CD4-positive, alpha-beta memory T cell (primary cell): ENCODE results near the gene CCDC6. TPM values are rescaled to one million over a fixed set of nuclear protein-coding genes. Genes with fewer than 3 reads are reported as not detected.

Source experiments
- CTCF ChIA-PET: fragments of 350-600 bp; sonication (Branson Sonifier 250); formaldehyde crosslinking; loops from one replicate; lab custom pipeline; 2021; ENCODE audit warnings: inconsistent platforms; ENCODE audit not compliant: partially characterized antibody; lab: Charles Lee
- POLR2A ChIA-PET: fragments of 350-600 bp; sonication (Branson Sonifier 250); formaldehyde crosslinking; loops from one replicate; lab custom pipeline; 2021; ENCODE audit not compliant: partially characterized antibody; lab: Charles Lee
- DNase-seq, 5 donors: peaks; one replicate each; pipeline versions ENCODE4 v3.0.0 to v3.0.0-alpha.2; 2020 to 2022; ENCODE audit warnings: mixed read lengths in 1 of 5
- H3K27ac ChIP-seq: one replicate; pipeline ENCODE4 v1.7.0; 2013; ENCODE audit warnings: low read depth, low read length
- H3K27me3 ChIP-seq: 2 replicates; pipeline ENCODE4 v1.7.0; 2013; ENCODE audit warnings: mild to moderate bottlenecking, low read length, moderate library complexity; ENCODE audit not compliant: insufficient read depth
- H3K36me3 ChIP-seq: 2 replicates; pipeline ENCODE4 v1.7.0; 2013; ENCODE audit warnings: mild to moderate bottlenecking, low read length, moderate library complexity; ENCODE audit not compliant: insufficient read depth
- H3K4me1 ChIP-seq: 2 replicates; pipeline ENCODE4 v1.7.0; 2013; ENCODE audit warnings: mild to moderate bottlenecking, low read length, moderate library complexity; ENCODE audit not compliant: insufficient read depth
- H3K4me3 ChIP-seq, 2 donors: one replicate each; pipeline ENCODE4 v1.7.0; 2013; ENCODE audit warnings: low read length in 2 of 2, mild to moderate bottlenecking in 1 of 2
- H3K9me3 ChIP-seq, 2 donors: one replicate each; pipeline ENCODE4 v1.7.0; 2013; ENCODE audit warnings: low read length in 2 of 2, control low read depth in 1 of 2; ENCODE audit not compliant: control insufficient read depth in 1 of 2
- H3K27ac Mint-ChIP-seq, 7 donors: one replicate each; pipeline ENCODE4 v1.8.0; 2020 to 2021; ENCODE audit warnings: mixed read lengths in 7 of 7, mild to moderate bottlenecking in 6 of 7, inconsistent platforms in 3 of 7, moderate library complexity in 3 of 7
- H3K27me3 Mint-ChIP-seq, 2 donors: one replicate each; pipeline ENCODE4 v1.8.0; 2020 to 2021; ENCODE audit warnings: mixed read lengths in 2 of 2
- H3K36me3 Mint-ChIP-seq, 2 donors: one replicate each; pipeline ENCODE4 v1.8.0; 2020 to 2021; ENCODE audit warnings: mixed read lengths in 2 of 2, inconsistent platforms in 1 of 2, mild to moderate bottlenecking in 1 of 2
- H3K4me1 Mint-ChIP-seq, 4 donors: one replicate each; pipeline ENCODE4 v1.8.0; 2020 to 2021; ENCODE audit warnings: mixed read lengths in 4 of 4, mild to moderate bottlenecking in 1 of 4
- H3K4me3 Mint-ChIP-seq, 8 donors: one replicate each; pipeline ENCODE4 v1.8.0; 2020 to 2021; ENCODE audit warnings: mixed read lengths in 8 of 8, mild to moderate bottlenecking in 7 of 8, moderate library complexity in 6 of 8, inconsistent platforms in 3 of 8
- H3K9me3 Mint-ChIP-seq, 8 donors: one replicate each; pipeline ENCODE4 v1.8.0; 2020 to 2021; ENCODE audit warnings: mixed read lengths in 8 of 8, mild to moderate bottlenecking in 5 of 8, inconsistent platforms in 3 of 8, moderate library complexity in 1 of 8
- intact Hi-C: fragments of 100-400 bp; cut with micrococcal nuclease; formaldehyde crosslinking; loops from one replicate; pipeline ENCODE4 v1.15.1; 2023
- polyA plus RNA-seq, 2 donors: library from polyadenylated mRNA; unstranded; fragments of 300-500 nt; fragmentation: Illumina TruSeq; gene quantifications; one replicate each; pipeline ENCODE4 v1.2.3, GENCODE V29; 2021
- total RNA-seq, 2 experiments: library from RNA; stranded (reverse); gene quantifications; one replicate each; pipeline ENCODE4 v1.2.3, GENCODE V29; 2021

CCDC6 gene
- total and polyA plus RNA-seq, 4 experiments from 2014 or later, result 4.4 to 22.5 (median 13.5) TPM

DNA sequence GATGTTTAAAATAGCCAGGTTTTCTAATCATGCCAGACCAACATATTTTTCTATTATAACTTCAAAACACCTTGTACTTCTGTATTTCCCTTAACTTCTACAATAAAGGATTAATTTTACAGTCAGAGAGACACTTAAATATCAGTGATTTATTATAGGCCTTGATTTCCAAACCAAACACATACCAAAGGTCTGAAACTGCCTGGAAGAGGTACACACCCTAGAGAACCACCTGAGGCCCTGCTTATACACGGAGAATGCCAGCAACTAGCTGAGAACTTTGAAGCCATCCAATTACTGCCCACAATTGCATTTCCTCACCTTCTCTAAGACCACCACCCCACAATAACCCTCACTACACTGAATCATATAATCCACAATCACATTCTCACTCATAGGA lies 4.9 kb downstream of the CCDC6 start:
- no peaks in the 10 kb centered on the region for H3K9me3 Mint-ChIP-seq
- ChIA-PET POLR2A (interaction anchor here (1.4 kb wide), 1 partner anchor 29 kb away, joined by 3 read pairs; no protein-coding TSS in a partner anchor), CTCF (interaction anchor here (0.7 kb wide), 1 partner anchor 783 kb away, joined by 4 read pairs; no protein-coding TSS in a partner anchor)
- H3K27ac Mint-ChIP-seq, result no peak overlapping the region
- peaks cover 59 to 79% (median 70%) of the 10 kb centered on the region in 4 donors for H3K4me1 Mint-ChIP-seq
- Histone ChIP-seq H3K27ac (no peak overlapping the region), H3K36me3 (no peaks in the 10 kb centered on the region), H3K27me3 (no peaks in the 10 kb centered on the region), H3K9me3 (no peaks in the 10 kb centered on the region), H3K4me3 (no peak overlapping the region), H3K4me1 (peaks cover 42% of the 10 kb centered on the region)
- peak overlapping the region in 1 of 8 donors; percentile 39 for H3K4me3 Mint-ChIP-seq
- H3K36me3 Mint-ChIP-seq, result peaks cover 0 to 9% of the 10 kb centered on the region in 2 donors
- no peaks in the 10 kb centered on the region for H3K27me3 Mint-ChIP-seq
- intact Hi-C loops, result no loop called here
- no peak for DNase-seq

DNA sequence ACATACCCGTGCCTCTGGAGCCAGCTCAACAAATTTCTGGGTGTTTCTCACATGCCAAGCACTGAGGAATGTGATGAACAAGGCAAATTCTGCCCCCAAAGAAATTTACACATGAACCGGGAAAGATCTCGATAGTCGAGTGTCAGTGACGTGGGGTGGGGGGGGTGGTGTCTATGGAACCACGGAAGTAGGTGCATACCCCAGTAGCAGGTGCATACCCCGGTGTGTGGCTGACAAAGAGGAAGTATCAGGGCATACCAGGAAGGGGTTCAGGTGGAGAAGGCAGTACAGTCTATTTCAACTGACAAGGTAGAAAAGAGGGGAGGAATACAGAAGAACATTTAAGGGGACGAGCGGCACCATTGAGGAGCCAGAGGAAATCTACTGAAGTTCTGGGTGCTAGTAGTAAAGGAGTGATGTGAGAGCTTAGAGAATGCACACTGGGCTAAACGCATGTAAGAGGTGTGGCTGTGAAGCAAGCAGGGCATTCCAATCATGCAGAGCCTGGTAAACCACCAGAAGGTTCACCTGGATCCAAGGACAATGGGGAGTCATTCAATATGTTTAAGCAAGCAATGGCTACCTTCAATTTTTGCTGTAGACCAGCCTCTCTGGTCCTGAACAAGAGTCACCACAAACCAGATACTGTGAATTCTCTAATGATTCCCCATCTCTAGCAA lies 6.2 kb downstream of the CCDC6 start:
- Mint-ChIP-seq H3K27me3 (no peaks in the 10 kb centered on the region), H3K4me1 (peaks cover 59 to 86% (median 68%) of the 10 kb centered on the region in 4 donors), H3K27ac (peak overlapping the region in 2 of 7 donors; percentile 4 to 44), H3K36me3 (peaks cover 0 to 8% of the 10 kb centered on the region in 2 donors), H3K9me3 (no peaks in the 10 kb centered on the region), H3K4me3 (peak overlapping the region in 1 of 8 donors; percentile 6)
- no peak for DNase-seq
- ChIA-PET CTCF (no interaction called here), POLR2A (no interaction called here)
- intact Hi-C loops, result no loop called here
- H3K27me3 ChIP-seq, result no peaks in the 10 kb centered on the region
- no peak overlapping the region for H3K27ac ChIP-seq
- H3K9me3 ChIP-seq, result no peaks in the 10 kb centered on the region
- H3K36me3 ChIP-seq, result no peaks in the 10 kb centered on the region
- H3K4me3 ChIP-seq, result no peak overlapping the region
- peaks cover 36% of the 10 kb centered on the region for H3K4me1 ChIP-seq

DNA sequence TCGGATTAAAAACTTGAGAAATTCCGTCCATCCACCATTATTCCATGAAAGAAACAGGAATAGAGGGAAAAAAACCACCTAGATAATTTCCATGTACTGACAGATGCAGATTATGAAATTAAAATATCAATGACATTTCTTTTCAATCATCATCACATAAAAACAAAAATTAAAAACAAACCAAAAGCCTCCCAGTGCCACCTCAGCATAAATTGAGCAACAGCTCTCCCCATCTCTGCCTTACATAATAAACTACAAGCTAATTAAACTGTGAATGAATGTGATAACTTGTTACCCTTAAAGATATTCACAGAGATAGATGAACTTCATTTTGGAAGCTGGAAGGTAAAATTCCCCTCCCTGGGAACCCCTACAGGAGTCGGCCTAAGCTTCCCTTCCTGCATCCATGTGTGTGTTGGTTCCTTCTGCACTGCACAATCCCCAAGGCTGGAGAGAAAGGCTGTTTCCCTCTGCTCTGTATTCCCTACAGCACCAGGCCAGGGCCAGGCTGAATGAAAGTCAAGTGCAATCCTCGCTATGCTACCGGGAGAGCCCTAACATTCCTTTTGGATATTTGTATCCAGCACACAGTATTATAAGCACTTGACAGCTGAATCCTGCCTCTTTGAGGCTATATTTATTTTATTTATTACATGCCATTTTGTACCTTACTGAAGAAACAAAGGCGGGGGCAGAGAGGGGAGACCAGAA lies 8.1 kb downstream of the CCDC6 start:
- Histone ChIP-seq H3K4me3 (no peak overlapping the region), H3K27ac (no peak overlapping the region), H3K36me3 (no peaks in the 10 kb centered on the region), H3K27me3 (no peaks in the 10 kb centered on the region), H3K4me1 (peaks cover 24% of the 10 kb centered on the region), H3K9me3 (no peaks in the 10 kb centered on the region)
- Mint-ChIP-seq H3K4me3 (no peak overlapping the region), H3K27me3 (no peaks in the 10 kb centered on the region), H3K4me1 (peaks cover 55 to 83% (median 62%) of the 10 kb centered on the region in 4 donors), H3K36me3 (peaks cover 0 to 5% of the 10 kb centered on the region in 2 donors), H3K27ac (no peak overlapping the region), H3K9me3 (no peaks in the 10 kb centered on the region)
- ChIA-PET POLR2A (interaction anchor here (1.1 kb wide), 1 partner anchor 8 kb away, joined by 3 read pairs; the partner anchor contains the start of gene CCDC6), CTCF (interaction anchor here (1.6 kb wide), 1 partner anchor 8 kb away, joined by 6 read pairs; the partner anchor contains the start of gene CCDC6)
- no peak for DNase-seq
- intact Hi-C loops, result no loop called here

DNA sequence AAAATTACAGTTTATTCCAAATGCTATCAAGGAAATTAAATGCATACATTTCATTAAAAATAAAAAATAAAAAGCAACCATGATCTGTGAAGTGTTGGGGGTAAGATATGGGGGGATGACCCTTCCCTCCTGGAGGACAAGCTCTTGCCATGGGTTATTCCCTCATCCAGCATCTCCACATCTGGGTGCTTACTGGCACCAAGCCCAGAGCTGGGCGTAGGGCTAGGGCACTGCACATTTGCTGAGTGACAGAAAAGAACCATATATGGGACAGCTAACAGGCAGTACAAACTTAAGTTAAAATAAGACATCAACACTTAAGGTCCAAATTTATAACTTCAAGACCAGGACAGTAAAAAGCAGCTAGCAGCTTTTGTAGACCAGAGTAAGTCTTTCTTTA lies 10.2 kb downstream of the CCDC6 start:
- no peaks in the 10 kb centered on the region for H3K27me3 ChIP-seq
- Mint-ChIP-seq H3K27me3 (no peaks in the 10 kb centered on the region), H3K27ac (peak overlapping the region in 1 of 7 donors; percentile 29), H3K4me1 (peaks cover 49 to 77% (median 64%) of the 10 kb centered on the region in 4 donors), H3K4me3 (no peak overlapping the region), H3K36me3 (peaks cover 0 to 7% of the 10 kb centered on the region in 2 donors), H3K9me3 (no peaks in the 10 kb centered on the region)
- no peaks in the 10 kb centered on the region for H3K36me3 ChIP-seq
- POLR2A ChIA-PET, result interaction anchor here (2.2 kb wide), 1 partner anchor 10 kb away, joined by 9 read pairs; the partner anchor contains the start of gene CCDC6
- H3K4me1 ChIP-seq, result peaks cover 24% of the 10 kb centered on the region
- H3K27ac ChIP-seq, result no peak overlapping the region
- CTCF ChIA-PET, result interaction anchor here (1.4 kb wide), 1 partner anchor 10 kb away, joined by 5 read pairs; the partner anchor contains the start of gene CCDC6
- H3K4me3 ChIP-seq, result no peak overlapping the region
- intact Hi-C loops, result no loop called here
- no peak for DNase-seq
- no peaks in the 10 kb centered on the region for H3K9me3 ChIP-seq

DNA sequence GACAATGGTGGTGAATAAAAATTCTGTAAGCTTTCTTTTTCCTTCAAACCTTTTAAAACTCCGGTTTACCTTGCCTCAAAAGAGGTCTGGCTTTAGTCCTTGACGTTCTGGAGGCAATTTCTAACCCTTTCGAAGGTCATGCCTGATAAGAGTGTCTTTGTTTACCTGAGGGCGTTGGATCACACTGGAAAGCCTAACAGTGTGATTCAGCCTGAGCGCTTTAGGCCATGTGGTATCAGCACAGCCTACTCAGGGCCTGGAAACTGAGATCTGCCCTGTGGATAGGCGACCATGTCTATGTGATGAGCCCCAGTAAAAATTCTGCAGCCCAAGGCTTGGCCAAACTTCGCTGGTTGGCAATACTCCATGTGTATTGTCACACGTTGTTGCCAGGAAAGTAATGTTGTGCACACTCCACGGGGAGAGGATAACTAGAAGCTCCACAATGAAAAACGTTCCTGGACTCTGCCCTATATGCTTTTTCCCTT lies 10.7 kb downstream of the CCDC6 start:
- H3K4me3 Mint-ChIP-seq, result no peak overlapping the region
- peaks cover 47 to 72% (median 64%) of the 10 kb centered on the region in 4 donors for H3K4me1 Mint-ChIP-seq
- CTCF ChIA-PET, result interaction anchor here (1.4 kb wide), 1 partner anchor 10 kb away, joined by 5 read pairs; the partner anchor contains the start of gene CCDC6

DNA sequence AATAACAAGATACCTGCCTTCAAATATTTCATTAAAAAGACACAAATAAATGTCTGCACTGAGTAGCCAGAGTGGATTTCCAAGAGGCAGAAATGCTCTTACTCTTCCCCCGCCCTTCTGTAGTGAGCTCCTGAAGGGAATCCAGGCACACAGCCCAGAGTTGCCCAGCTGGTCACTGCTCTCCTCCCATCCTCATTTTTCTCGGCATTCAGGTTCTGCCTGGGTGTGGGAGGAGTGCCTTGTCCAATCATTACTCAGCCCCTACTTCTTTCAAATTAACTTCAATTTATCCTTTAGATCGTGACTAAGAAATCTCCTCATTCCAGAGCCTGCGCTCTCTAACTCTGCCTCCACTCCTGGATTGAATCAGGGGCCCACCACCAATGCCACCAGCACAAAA lies 12.2 kb downstream of the CCDC6 start:
- H3K27me3 Mint-ChIP-seq, result no peaks in the 10 kb centered on the region
- Histone ChIP-seq H3K36me3 (no peaks in the 10 kb centered on the region), H3K27ac (no peak overlapping the region), H3K4me3 (no peak overlapping the region), H3K9me3 (no peaks in the 10 kb centered on the region), H3K4me1 (peaks cover 19% of the 10 kb centered on the region), H3K27me3 (no peaks in the 10 kb centered on the region)
- ChIA-PET CTCF (no interaction called here), POLR2A (no interaction called here)
- peak overlapping the region in 1 of 8 donors; percentile 17 for H3K4me3 Mint-ChIP-seq
- intact Hi-C loops, result no loop called here
- DNase-seq, result no peak
- peaks cover 7 to 9% of the 10 kb centered on the region in 2 donors for H3K36me3 Mint-ChIP-seq
- peaks cover 41 to 70% (median 63%) of the 10 kb centered on the region in 4 donors for H3K4me1 Mint-ChIP-seq
- H3K9me3 Mint-ChIP-seq, result no peaks in the 10 kb centered on the region
- peak overlapping the region in 3 of 7 donors; percentile 38 to 52 (median 48) for H3K27ac Mint-ChIP-seq

More for the DNA sequence above, 10.7 kb downstream of the CCDC6 start:
- peaks cover 0 to 8% of the 10 kb centered on the region in 2 donors for H3K36me3 Mint-ChIP-seq
- no peaks in the 10 kb centered on the region for H3K9me3 ChIP-seq
- H3K9me3 Mint-ChIP-seq, result no peaks in the 10 kb centered on the region
- intact Hi-C loops, result no loop called here
- H3K27me3 ChIP-seq, result no peaks in the 10 kb centered on the region
- no peak overlapping the region for H3K27ac Mint-ChIP-seq
- no peak for DNase-seq
- peaks cover 24% of the 10 kb centered on the region for H3K4me1 ChIP-seq
- no peaks in the 10 kb centered on the region for H3K27me3 Mint-ChIP-seq
- no peaks in the 10 kb centered on the region for H3K36me3 ChIP-seq
- POLR2A ChIA-PET, result interaction anchor here (2.2 kb wide), 1 partner anchor 11 kb away, joined by 9 read pairs; the partner anchor contains the start of gene CCDC6
- no peak overlapping the region for H3K4me3 ChIP-seq
- no peak overlapping the region for H3K27ac ChIP-seq
